Glutamatergic neuron (in vitro differentiated cells): ENCODE data around the gene SERPINA9. TPM values are rescaled to one million over a fixed set of nuclear protein-coding genes. Genes with fewer than 3 reads are reported as not detected.

Experiments
- DNase-seq: peaks from one replicate; pipeline ENCODE4 v3.0.0; 2022
- H3K27ac Mint-ChIP-seq: one replicate; pipeline ENCODE4 v1.8.0; 2020; ENCODE audit warnings: mild to moderate bottlenecking, mixed read lengths, inconsistent platforms; ENCODE audit not compliant: unreplicated experiment
- H3K27me3 Mint-ChIP-seq: one replicate; pipeline ENCODE4 v1.8.0; 2020; ENCODE audit warnings: mild to moderate bottlenecking, moderate library complexity, mixed read lengths, inconsistent platforms; ENCODE audit not compliant: unreplicated experiment
- H3K36me3 Mint-ChIP-seq: one replicate; pipeline ENCODE4 v1.8.0; 2020; ENCODE audit warnings: mild to moderate bottlenecking, mixed read lengths, inconsistent platforms; ENCODE audit not compliant: unreplicated experiment
- H3K4me1 Mint-ChIP-seq: one replicate; pipeline ENCODE4 v1.8.0; 2020; ENCODE audit warnings: mild to moderate bottlenecking, low read depth, mixed read lengths, inconsistent platforms; ENCODE audit not compliant: unreplicated experiment
- H3K4me3 Mint-ChIP-seq: one replicate; pipeline ENCODE4 v1.8.0; 2020; ENCODE audit warnings: mild to moderate bottlenecking, mixed read lengths, inconsistent platforms; ENCODE audit not compliant: unreplicated experiment
- H3K9me3 Mint-ChIP-seq: one replicate; pipeline ENCODE4 v1.8.0; 2020; ENCODE audit warnings: mild to moderate bottlenecking, moderate library complexity, mixed read lengths, inconsistent platforms; ENCODE audit not compliant: unreplicated experiment
- long read RNA-seq: library from polyadenylated mRNA; unstranded; transcript quantifications from one replicate; pipeline ENCODE4 v2.0.0, GENCODE V29; 2020; ENCODE audit not compliant: unreplicated experiment
- total RNA-seq: library from RNA; stranded (reverse); fragmentation: NEBNext Ultra II Directional; extraction: Animal tissue kit (Norgen Biotek cat#: 25700); gene quantifications from one replicate; pipeline ENCODE4 v1.2.1, GENCODE V29; 2021; ENCODE audit not compliant: unreplicated experiment
- TF ChIP-seq, protein P1 (sequence below): fragments of 200-600 bp; sonication (generic); IDR thresholded peaks from one replicate; pipeline ENCODE4 v1.5.0; 2021; ENCODE audit not compliant: partially characterized antibody, unreplicated experiment

Gene SERPINA9, protein sequence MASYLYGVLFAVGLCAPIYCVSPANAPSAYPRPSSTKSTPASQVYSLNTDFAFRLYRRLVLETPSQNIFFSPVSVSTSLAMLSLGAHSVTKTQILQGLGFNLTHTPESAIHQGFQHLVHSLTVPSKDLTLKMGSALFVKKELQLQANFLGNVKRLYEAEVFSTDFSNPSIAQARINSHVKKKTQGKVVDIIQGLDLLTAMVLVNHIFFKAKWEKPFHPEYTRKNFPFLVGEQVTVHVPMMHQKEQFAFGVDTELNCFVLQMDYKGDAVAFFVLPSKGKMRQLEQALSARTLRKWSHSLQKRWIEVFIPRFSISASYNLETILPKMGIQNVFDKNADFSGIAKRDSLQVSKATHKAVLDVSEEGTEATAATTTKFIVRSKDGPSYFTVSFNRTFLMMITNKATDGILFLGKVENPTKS
- total RNA-seq = not detected
- long read RNA-seq = 0 reads

DNA sequence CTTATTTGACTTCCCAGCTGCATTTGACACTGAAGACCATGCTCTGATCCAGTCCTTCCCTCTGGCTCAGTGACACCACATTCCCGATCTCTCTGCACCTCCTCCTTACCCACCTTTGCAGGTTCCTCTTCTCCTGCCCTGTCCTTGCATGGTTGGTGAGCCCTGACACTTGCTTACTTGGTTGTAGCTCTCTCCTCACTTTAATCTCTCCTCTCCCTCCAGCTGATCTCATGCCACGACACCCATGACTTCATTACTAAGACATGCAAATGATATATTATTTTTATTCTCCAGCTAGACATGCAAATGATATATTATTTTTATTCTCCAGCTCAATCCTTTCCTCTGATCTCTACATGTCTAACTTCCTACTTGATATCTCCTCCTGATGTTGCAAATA is at the start of gene SERPINA9:
Gene SERPINA9 (minus strand): TSS at position 175 of the 400 bp plus-strand sequence. CDS start 6,357 bp downstream, outside the sequence.
- H3K4me1 Mint-ChIP-seq = no peaks in the 10 kb centered on the region
- H3K27me3 Mint-ChIP-seq = peaks cover 3% of the 10 kb centered on the region
- DNase-seq = no peak
- no peak within 1 kb of the TSS for H3K27ac Mint-ChIP-seq
- H3K36me3 Mint-ChIP-seq = no peaks in the 10 kb centered on the region
- TF ChIP-seq, protein P1, sequence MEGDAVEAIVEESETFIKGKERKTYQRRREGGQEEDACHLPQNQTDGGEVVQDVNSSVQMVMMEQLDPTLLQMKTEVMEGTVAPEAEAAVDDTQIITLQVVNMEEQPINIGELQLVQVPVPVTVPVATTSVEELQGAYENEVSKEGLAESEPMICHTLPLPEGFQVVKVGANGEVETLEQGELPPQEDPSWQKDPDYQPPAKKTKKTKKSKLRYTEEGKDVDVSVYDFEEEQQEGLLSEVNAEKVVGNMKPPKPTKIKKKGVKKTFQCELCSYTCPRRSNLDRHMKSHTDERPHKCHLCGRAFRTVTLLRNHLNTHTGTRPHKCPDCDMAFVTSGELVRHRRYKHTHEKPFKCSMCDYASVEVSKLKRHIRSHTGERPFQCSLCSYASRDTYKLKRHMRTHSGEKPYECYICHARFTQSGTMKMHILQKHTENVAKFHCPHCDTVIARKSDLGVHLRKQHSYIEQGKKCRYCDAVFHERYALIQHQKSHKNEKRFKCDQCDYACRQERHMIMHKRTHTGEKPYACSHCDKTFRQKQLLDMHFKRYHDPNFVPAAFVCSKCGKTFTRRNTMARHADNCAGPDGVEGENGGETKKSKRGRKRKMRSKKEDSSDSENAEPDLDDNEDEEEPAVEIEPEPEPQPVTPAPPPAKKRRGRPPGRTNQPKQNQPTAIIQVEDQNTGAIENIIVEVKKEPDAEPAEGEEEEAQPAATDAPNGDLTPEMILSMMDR = no peak
- H3K9me3 Mint-ChIP-seq = peaks cover 2% of the 10 kb centered on the region
- no peak within 1 kb of the TSS for H3K4me3 Mint-ChIP-seq

DNA sequence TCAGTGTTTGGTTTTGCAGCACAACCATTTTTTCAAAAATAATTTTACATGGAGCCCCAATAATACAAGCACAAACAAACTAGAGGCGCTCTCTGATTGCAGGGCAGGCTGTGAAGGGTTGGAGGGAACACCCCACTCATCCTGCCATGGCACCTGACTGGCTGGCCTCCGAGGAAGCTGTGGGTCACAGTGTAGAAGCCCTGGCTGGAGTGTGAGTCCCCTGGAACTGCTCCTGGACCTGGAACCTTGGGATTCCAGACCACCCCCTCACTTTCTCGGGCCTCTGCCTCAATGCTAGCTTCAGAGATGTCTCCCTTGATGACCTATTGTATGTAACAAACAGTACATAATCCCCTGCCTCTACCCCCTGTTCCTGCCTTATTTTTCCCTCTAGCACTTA is 48.1 kb upstream of the SERPINA9 start:
- no peak overlapping the region for H3K27ac Mint-ChIP-seq
- no peak overlapping the region for H3K4me3 Mint-ChIP-seq
- peaks cover 9% of the 10 kb centered on the region for H3K9me3 Mint-ChIP-seq
- no peak for DNase-seq
- H3K36me3 Mint-ChIP-seq = peaks cover 5% of the 10 kb centered on the region
- peaks cover 6% of the 10 kb centered on the region for H3K27me3 Mint-ChIP-seq
- TF ChIP-seq, protein P1 = no peak
- no peaks in the 10 kb centered on the region for H3K4me1 Mint-ChIP-seq

GRCh38 chr14:94523265-94523664 is 47.3 kb upstream of the SERPINA9 start:
- H3K27me3 Mint-ChIP-seq = peaks cover 10% of the 10 kb centered on the region
- H3K27ac Mint-ChIP-seq = no peak overlapping the region
- H3K4me1 Mint-ChIP-seq = no peaks in the 10 kb centered on the region
- no peak for DNase-seq
- H3K9me3 Mint-ChIP-seq = peaks cover 9% of the 10 kb centered on the region
- TF ChIP-seq, protein P1 = no peak
- H3K36me3 Mint-ChIP-seq = peaks cover 9% of the 10 kb centered on the region
- no peak overlapping the region for H3K4me3 Mint-ChIP-seq

- peaks cover 9% of the 10 kb centered on the region for H3K36me3 Mint-ChIP-seq
- TF ChIP-seq, protein P1 = no peak
- no peaks in the 10 kb centered on the region for H3K4me1 Mint-ChIP-seq
- peaks cover 8% of the 10 kb centered on the region for H3K27me3 Mint-ChIP-seq
- no peak overlapping the region for H3K27ac Mint-ChIP-seq
- DNase-seq = no peak
- H3K9me3 Mint-ChIP-seq = peaks cover 9% of the 10 kb centered on the region
- H3K4me3 Mint-ChIP-seq = no peak overlapping the region
These were observed 46.2 kb upstream of the SERPINA9 start for GRCh38 chr14:94522115-94522724.
